Tibial nerve (tissue), 4 donors: Measurements from ENCODE around the gene MTCL1.

Source experiments
- EP300 ChIP-seq, 2 donors: sonication (generic); formaldehyde crosslinking; IDR thresholded peaks; one replicate each; pipeline ENCODE4 v1.6.1; 2017; ENCODE audit warnings: antibody characterized with exemption in 2 of 2, mild to moderate bottlenecking in 1 of 2
- TF ChIP-seq, protein P1 (sequence below), 5 experiments: fragments of 200-600 bp in 3 of 5; fragments of 450-650 bp in 2 of 5; sonication (generic) in 3 of 5; IDR thresholded peaks; one replicate each; pipeline ENCODE4 v1.5.1; 2016 to 2019; ENCODE audit warnings: antibody characterized with exemption in 5 of 5, mild to moderate bottlenecking in 3 of 5, moderate library complexity in 2 of 5

DNA sequence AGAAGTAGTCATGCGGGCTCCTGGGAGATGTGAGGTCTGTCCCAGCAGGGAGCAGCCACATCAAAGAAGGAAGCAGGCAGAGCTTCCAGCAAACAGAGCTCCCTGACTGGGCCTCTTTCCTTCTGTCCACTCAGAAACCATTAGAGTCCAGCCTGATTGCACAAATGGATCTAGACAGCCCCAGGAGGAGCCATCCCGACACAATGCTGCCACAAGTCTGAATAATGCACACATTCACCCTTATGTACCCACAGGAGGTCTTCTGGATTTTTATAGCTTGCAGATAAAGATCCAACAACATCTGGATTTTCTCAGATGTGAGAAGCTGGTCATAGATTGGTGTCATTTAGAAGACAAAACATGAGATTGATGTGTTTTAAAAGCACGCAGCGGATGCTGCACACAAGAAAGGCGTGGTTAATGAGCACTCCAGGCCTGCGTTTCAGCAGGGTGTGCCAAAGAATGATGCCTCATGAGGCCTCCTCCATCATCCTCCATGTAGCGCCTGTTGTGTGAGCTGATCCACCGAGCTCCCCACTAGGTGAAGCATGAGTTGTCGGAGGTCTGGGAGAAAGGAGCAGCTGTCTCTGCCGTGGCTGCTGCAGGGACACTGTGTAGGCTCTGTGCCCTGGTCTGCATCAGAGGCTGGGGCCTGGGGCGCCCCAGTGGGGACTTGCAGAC lies 60.6 kb downstream of the MTCL1 start:
- TF ChIP-seq EP300 (IDR thresholded peaks at IDR 0.05): no peak
- TF ChIP-seq, protein P1, sequence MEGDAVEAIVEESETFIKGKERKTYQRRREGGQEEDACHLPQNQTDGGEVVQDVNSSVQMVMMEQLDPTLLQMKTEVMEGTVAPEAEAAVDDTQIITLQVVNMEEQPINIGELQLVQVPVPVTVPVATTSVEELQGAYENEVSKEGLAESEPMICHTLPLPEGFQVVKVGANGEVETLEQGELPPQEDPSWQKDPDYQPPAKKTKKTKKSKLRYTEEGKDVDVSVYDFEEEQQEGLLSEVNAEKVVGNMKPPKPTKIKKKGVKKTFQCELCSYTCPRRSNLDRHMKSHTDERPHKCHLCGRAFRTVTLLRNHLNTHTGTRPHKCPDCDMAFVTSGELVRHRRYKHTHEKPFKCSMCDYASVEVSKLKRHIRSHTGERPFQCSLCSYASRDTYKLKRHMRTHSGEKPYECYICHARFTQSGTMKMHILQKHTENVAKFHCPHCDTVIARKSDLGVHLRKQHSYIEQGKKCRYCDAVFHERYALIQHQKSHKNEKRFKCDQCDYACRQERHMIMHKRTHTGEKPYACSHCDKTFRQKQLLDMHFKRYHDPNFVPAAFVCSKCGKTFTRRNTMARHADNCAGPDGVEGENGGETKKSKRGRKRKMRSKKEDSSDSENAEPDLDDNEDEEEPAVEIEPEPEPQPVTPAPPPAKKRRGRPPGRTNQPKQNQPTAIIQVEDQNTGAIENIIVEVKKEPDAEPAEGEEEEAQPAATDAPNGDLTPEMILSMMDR (IDR thresholded peaks at IDR 0.05): no peak
